Stimulated activated CD4-positive, alpha-beta T cell treated with anti-CD3 and anti-CD28 coated beads, Interleukin-4, amount 100 ng/mL, for 48 hours (primary cell): ENCODE data around the gene RUNX3.
"Not testable (repeated sequence)": the region's sequence is repeated elsewhere in the genome, so short reads cannot be mapped to it uniquely, and the experiment has no call there.

Experiments
- DNase-seq, 2 donors: peaks; one replicate each; pipeline ENCODE4 v3.0.0-alpha.2; 2020; ENCODE audit warnings: low read depth in 2 of 2

RUNX3 gene

DNA sequence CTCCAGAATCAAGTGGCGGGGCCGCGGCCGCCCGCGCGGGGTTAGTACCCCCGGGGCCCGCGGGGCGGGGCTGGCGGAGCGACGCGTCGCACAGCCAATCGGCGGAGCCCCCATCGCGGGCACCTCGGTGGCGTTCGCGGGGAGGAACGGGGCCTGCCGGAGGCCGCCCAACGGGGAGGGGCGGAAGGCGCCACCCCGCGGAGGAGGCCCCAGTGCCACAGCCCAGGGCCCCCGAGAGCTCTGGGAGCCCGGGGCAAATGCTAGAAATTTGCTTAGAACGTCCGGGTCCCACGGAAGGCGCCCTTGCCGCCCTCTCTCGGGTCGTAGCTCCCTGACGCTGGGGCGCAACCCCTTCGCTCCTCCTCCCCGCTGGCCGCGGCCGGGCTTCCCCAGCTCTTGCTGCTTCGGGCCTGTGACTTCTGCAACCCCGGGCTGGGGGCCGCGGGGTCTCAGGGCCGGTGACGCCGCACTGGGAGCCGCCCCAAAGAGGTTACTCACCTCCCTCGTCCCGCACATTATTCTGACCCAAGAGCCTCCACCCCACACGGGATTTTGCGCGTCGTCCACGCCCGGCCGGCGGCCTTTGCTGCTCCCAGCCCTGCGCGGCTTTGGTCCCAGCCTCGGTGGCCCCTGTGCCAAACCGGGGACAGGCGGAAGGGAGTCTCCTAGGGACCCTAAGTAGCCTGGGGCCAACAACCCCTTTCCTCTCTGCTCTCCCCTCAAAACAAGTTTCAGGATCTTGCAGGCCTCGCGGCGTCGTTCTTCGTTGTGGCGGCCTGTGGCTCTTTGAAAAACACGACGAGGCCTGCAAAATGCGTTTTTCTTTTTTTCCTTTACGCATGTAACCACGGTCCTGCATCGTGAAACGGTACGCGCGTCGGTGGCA, at the start of gene RUNX3:
RUNX3 (minus strand) TSS at position 17 of the 886 bp plus-strand sequence. CDS start 408 bp downstream, outside the sequence.
- peak; percentile 84 to 90 for DNase-seq

DNA sequence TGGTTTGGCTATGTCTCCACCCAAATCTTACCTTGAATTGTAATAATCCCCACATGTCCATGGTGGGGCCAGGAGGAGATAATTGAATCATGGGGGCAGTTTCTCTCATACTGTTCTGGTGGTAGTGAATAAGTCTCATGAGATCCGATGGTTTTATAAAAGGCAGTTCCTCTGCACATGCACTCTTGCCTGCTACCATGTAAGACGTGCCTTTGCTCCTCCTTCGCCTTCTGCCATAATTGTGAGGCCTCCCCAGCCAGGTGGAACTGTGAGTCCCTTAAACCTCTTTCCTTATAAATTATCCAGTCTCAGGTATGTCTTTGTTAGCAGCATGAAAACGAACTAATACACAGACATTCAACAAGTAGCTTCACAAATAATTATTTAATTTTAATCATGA, 49.2 kb upstream of the RUNX3 start:
- DNase-seq: not testable (repeated sequence)

DNA sequence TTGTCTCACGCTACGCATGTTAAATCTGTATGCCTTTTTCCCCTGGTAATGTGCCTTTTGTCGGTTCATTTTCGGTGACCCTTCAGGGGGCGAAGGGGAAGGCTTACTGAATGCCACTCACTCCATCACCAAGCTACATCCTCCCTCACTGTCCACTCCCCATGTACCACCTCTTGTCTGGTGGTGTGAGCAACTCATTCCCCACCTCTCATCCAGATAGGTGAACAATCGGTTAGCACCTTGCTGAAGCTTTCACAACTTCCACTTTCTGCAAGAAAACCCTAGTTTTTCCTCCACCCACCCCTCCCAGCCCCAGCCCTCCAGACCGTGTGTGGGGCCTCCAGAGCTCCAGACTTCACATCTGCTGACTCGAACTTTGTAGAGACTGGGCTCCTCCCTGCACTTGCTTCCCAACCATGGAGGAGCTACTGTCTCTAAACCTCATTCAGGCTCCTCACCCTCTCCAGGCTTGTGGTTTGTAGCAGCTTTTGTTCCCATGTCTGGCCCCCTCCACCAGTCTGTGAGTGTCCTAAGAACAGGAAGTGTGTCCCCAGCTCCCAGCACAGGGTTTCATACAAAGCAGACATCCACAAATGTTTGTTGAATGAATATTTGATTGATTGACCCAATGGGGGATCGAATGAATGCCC, 48.4 kb upstream of the RUNX3 start:
- DNase-seq: no peak

DNA sequence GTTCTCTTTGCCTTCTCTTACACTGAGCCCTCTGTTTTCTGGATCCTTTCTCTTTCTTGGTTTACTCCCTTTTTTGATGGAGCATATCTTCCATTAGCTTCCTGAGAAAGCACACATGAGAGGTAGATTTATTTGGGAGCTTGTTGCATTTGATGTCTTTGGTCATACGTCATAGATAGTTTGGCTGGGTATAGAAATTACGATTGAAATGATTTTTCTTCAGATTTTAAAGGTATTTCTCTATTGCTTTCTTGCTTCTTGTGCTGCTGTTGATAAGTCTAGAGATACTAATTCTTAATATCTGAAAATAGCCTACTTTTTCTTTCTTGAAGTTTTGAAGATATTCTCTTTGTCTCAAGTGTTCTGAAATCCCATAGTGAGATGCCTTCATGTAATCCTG, 45.3 kb upstream of the RUNX3 start:
- DNase-seq: no peak

DNA sequence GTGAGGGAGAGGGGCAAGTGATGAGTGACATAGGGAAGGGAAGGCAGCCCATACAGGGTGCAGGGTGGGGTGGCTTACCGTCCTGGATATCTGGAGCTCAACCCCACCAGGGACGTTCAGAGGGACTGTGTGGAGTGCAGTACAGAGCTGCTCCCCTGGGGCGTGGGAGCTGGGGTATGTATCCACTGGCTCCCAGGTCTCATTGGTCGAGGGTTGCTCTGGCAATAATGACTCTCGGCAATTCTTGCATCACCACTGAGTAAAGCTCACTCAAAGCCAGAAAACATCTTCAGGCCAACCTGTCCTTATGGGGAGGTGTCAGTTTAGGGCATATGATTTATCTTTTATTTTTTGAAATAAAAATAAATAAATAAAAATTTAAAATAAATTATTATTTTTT, 43.2 kb upstream of the RUNX3 start:
- no peak for DNase-seq

DNA sequence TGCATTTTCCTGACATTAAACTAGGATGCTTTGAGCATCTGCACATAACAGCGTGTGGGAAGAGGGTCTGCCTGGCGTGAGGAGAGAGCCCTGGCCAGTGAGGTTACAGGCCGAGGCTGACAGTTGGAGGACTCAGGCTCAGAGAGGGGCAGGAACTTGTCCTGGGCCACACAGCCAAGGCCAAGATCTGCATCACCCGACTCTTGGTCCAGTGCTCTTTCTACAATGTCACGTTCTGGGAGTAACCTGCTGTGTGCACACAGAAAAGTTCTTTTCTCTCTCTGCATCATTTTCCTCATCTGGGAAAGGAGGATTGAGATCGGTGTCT, 42.8 kb upstream of the RUNX3 start:
- DNase-seq: no peak

DNA sequence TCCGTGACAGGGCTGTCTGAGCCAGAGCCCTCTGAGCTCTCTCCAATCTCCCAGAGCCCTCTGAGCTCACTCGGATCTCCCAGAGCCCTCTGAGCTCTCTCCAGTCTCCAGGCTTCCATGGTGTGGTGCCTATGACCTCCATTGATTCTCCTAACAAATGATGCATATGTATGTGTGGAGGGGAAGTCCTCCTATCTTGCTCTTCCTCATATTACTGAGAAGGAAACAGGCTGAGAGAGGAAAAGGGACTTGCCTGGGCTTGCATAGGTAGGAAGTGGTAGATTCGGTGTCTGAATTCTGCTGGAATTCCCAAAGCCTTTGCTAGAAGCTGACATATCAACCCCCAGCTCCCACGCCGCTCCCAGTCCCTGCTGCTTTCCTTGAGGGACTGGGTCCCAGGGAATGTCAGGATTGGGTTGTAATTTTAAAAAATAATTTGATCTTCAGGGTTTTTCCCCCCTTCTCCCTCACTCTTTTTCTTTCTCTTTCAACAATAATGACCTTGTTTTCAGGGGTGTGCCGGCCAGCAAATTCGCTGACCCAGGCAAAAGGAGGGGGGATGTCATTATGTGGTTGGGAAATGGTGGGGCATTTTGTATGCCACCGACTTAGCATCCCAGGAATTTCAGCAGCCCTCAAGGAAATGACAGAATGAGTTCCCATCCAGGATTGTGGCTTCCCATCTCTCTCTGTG, 42.3 kb upstream of the RUNX3 start:
- no peak for DNase-seq

DNA sequence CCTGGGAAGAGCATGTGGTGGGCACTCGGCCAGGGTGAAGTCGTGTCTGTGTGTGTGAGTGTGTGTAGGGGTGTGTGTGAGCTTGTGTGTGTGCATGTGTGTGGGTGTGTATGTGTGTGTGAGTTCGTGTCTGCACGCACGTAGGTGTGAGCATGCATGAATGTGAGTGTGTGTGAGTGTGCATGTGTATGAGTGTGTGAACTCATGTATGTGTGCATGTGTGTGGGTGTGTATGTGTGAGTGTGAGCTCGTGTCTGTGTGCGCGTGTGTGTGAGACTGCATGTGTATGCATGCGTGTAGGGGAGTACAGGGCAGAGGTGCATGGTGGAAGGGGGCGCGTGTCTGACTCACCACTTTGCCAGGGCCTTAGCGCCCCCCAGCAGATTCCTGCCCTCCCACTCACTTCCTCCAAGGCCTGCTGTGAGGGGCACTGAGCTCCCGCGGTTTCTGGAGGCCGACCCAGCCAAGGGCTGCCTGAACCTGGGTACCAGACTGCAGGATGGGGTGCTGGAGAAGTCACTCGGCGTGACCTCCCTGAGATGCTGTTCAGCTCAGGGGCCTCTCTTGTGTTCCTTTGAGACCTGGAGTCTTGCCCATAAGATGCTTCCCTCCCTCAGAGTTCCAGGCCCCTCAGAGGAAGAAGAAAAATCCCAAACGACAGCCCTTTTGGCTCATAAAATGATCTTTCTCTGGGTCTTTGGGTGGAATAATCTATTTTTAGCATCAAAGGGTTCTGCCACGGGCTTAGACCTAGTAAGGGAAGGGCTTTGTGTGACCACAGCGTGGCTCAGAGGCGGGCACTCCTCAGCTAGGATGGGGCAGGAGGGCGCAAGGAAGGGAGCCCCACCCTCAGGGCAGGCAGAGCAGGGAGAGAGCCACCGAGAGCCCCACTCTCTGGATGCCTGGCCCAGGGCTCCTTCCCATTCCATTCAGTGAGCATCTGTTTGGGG, 41.1 kb upstream of the RUNX3 start:
- no peak for DNase-seq

DNA sequence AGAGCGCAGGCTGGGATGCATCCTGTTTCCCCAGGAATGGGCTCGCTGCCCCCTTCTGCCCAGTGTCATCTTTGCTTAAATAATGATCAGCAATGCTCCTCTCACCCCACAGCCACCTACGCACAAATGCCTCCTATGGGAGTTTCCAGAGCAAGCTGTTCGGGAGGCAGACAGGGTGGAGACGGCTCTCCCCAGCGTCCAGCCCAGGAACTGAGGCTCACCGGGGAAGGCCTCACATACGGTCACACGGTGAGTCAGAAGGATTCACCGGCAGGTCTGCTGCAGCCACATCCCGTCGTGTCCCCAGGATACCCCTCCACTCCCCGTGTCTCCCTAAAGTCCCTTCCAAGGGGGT, 40.3 kb upstream of the RUNX3 start:
- no peak for DNase-seq

DNA sequence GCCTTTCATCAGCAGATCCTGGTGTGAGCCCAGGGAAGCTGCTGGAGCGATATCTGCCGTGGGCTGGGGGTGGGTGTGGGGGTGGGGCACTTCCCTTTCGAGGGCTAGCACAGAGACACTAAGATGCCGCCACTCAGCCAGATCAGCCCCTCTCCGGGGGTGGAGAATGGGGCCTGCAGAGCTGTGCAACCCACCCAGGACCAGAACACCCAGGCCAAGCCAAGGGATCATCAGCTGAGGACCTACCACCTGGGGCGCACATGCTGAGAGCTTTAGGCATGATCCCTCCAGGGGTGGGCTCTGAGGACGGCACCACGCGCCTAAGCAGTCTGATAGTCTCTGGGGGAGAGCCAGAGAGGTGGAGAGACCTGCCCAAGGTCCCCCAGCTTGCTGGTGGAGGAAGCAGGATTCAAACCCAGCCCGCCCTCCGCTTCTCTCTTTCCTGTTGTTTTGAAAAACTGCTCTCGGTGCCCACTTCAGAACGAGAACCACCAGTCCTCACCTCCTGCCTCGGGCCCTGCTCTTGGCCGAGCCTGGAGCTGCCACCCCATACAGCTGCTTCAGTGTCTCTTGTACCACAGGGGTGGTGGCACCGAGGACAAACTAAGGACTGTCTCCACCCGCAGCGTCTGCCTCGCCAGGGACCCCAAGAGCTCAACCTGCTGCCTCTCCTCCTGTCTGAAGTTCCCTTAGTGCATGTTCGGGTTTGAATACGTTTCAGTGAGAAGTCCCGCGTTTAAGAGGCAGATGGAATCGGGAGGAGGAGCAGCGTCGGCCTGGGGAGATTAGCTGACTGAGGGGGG, 39.7 kb upstream of the RUNX3 start:
- DNase-seq: no peak

DNA sequence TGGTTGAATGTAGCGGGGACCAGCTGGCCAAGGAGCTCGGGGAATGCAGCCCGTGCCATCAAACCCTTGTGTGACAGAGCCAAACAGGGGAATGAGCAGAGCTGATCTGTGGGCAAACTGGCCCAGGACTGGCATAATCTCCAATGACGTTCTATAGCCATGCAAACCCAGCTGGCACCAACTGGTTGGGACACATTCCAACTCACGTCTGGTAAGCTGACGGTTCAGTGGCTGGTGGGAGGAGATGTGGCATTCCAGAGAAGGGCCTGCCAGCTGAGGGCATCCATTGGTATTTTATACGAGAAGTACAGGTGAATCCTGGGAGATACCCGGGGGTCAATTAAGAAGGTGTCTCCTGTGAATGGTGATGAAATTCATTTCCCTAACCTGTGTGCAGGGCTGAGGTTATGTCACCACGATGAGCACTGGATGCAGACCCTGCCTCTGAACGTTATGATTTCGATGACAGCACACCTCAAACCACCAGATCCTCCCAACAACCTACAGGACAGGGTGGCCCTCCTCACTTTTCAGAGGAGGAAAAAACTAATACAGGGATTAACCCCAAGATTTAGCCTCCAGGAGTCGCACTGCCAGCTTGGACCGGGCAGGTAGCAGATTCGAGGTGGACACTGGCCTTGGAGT, 39.0 kb upstream of the RUNX3 start:
- no peak for DNase-seq

DNA sequence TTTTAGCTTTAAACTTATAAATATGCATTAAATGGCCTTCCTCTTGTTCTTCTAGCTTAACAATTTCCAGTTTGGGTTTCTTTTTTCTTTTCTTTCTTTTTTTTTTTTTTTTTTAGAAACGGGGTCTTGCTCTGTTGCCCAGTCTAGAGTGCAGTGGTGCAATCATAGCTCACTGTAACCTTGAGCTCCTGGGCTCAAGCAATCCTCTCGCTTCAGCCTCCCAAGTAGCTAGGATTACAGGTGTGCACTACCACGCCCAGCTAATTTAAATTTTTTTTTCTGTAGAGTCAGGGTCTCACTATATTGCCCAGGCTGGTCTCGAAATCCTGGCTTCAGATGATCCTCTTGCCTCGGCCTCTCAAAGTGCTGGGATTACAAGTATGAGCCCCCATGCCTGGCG, 37.9 kb upstream of the RUNX3 start:
- no peak for DNase-seq

DNA sequence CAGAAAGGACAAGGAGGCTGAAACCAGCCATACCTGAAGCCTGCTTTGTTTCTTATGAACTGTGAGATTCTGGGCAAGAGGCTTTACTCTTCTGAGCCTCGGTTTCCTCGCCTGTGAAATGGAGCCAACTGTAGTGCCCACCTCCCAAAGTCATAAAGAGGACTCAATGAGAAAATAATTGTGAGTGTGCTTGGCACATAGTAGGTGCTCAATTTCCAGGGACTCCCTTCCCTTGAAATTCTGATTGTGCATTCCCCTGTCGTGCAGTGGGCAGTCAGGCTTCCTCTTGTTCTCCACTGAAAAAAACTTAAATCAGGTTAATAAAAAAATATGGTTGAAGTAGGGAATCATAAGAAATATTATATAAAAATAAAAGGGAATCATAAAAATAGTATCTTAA, 37.5 kb upstream of the RUNX3 start:
- DNase-seq: no peak

DNA sequence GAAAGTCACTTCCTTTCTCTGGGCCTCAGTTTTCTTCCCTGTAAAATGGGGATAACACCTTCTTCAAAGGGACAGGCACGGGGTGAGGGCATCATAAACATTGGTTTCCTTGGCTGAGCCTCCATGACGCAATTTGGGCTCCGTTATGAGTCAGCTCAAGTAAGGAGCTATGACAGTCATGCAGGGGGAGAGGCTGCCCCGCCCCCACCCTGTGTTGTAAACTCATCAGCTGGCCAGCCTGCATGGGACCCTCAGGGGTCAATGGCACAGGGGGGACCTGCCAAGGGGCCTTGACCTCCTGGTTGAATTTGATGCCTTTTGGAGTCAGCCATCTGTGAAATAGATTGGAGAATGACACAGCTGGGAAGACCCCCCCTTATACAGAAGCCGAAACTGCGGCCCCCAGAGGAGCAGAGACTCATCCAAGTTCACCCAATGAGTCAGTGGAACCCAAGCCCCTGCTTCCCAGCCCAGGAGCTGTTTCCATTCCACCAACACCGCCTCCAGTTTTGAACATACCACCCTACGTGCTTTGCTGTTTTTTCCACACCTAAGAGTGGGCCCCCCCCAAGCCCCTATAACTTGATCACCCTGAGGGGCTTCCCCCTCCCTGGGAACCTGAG, 36.8 kb upstream of the RUNX3 start:
- DNase-seq: peak; percentile 79 to 80

DNA sequence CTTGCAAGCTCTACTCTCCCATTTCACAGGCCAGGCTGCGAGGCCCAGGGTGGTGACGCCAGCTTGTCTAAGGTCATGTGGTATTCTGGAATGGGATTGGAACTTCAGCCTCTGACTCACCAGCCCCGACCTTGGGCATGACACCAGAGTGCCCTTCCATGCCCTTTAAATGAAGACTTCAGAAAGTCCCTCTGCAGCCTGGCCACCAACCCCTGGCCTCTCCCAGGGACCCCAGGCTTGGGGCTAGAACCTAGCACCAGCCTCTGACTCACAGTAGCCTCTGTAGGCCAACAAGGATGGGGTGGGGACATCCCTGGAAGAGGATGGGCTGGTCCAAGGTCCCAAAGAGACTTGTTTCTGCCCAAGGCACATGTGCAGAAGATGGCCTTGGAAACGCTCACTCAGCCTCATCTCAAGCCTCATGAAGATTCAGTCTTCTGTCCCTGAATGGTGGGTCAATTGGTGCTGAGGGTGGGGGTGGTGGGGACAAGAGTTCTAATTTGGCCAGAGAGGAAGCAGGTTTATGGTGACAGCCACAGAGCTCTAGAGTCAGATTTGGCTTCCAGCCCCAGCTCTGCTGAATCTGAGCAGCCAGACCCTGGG, 36.1 kb upstream of the RUNX3 start:
- no peak for DNase-seq

DNA sequence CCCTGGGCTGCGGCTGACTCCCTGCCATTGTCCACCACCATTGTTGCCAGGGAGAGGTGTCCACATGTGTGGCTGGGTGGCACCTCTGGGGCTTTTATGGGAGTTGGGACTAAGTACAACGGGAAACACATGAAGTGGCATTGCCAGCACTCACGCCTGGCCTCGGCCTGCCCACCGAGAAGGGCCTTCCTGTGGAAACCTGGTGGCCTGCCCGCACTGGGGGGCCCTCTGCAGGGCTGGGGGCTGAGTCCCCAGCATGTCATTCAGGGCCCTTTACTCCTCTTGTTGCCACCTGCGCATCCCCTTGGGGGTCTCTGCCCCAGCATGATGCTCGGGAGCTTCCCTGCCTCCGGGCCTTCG, 35.5 kb upstream of the RUNX3 start:
- no peak for DNase-seq

DNA sequence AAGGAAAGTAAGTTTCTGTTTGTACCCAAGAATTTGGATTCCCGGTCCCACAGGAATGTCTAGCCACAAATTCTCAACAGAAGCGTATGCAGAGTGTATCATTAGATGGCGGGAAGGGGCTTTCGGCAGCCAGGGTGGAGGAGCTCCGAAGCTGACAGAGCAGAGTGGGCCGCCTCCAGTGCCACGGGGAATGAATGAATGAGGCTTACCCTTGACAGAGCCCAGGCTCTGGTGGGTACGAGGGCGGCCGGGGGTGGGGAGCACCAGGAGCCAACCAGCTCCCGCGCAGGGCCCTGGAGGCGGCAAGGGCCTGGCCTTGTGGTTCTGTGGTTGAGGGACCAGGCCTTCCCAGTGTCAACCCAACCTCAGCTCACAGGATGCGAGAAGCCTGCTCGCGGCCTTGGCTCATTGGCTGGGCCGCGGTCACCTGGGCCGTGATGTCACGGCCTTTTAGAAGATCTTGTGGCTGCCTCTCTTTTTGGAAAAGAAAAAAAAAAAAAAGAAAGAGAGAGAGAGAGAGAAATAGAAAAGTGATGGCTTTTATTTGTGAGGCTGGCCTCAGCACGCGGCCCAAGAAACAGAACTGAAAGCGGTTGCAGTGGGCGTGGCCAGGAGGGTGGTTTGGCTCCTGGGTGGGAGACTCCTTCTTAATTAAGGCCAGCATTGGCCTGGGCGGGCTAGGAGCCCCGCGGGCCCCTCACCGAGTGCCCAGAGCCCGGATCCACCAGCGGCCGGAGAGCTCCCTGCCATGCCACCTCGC, 34.9 kb upstream of the RUNX3 start:
- DNase-seq: peak; percentile 84 to 93

DNA sequence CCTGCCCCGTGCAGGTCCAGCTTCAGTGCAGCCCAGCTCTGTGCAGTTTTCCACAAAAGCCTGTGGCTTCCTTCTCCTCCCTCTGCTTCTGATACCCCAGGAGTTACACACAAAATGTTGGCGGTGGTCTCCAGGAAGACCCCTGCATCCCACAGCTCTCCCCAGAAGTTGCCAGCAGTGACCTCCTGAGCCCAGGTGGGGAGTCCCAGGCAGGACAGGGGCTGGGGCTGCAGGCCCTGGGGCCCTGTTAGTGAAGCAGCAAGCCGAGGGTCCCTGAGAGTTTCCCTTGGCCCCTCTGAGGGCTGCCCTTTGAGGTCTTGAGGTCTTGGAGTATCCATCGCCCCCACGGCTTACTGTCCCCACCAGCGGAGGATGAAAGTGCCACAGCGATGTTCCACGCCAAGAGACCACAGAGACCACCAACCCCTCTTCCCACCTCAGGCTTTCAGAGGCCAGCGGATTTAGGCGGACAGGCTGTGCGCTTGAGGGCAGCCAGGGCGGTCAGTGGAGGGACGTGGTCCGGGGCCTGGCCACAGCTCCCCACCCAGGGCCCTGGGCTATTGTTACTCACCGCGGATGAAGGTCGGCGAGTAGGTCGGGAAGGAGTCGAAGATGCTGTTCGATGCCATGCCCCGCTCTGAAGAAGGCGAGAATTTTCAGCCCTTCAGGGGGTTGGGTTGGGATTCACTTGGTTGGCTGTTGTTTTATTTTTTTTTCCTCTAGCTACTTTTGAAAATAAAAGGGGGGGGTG, 34.0 kb upstream of the RUNX3 start:
- no peak for DNase-seq
